ENCODE results near the gene DTYMK. TPM values are rescaled to one million over a fixed set of nuclear protein-coding genes. Genes with fewer than 3 reads are reported as not detected.

The DTYMK gene
- polyA plus RNA-seq, 1 of the 3 experiments (the other 2 are of a cell fraction): 51.1 TPM

GRCh38 chr2:241673797-241674725, 12.6 kb downstream of the DTYMK start:
- Histone ChIP-seq H3K4me1 (ENCODE audit: control insufficient read depth in 1 of 2, insufficient read depth in 2 of 2, low read depth in 1 of 2, low read length in 1 of 2) (no peaks in the 10 kb centered on the region), H4K20me1 (ENCODE audit: insufficient read depth) (no peaks in the 10 kb centered on the region), H3K27ac (ENCODE audit: low read depth in 2 of 2, low read length in 1 of 2) (peak overlapping the region in 1 of 2 experiments; percentile 4; a peak in 1 of 4 replicates), H3F3A (replicated peaks; ENCODE audit: insufficient read depth) (peaks cover 3% of the 10 kb centered on the region), H3K79me2 (ENCODE audit: insufficient read depth) (peaks cover 2% of the 10 kb centered on the region; the same call in 1 of the 2 replicates), H3K4me3 (ENCODE audit: low read depth in 2 of 2, low read length in 1 of 2) (no peak overlapping the region), H3K9me3 (no peaks in the 10 kb centered on the region), H3K4me2 (no peak overlapping the region), H3K36me3 (replicated peaks in 1 of 2; ENCODE audit: control insufficient read depth in 1 of 2, insufficient read depth in 2 of 2, low read length in 1 of 2) (peaks cover under 1 to 61% of the 10 kb centered on the region in 2 experiments), H3K27me3 (ENCODE audit: insufficient read depth) (no peaks in the 10 kb centered on the region), H3K9ac (no peak overlapping the region), H2AFZ (ENCODE audit: low read depth) (no peak overlapping the region), H3K9me2 (no peaks in the 10 kb centered on the region)
- 89% methylated on average over 19 of the region's 21 CpGs for WGBS (ENCODE audit: low lambda C conversion rate)
- TF ChIP-seq FOXJ3 (CRISPR knock-in tag; IDR thresholded peaks at IDR 0.05) (no peak), TEAD4 (IDR thresholded peaks at IDR 0.05; ENCODE audit: borderline replicate concordance, insufficient read depth) (no peak), ZBTB33 (IDR thresholded peaks at IDR 0.05; ENCODE audit: borderline replicate concordance, low read depth) (no peak), REST (IDR thresholded peaks at IDR 0.05; ENCODE audit: low read depth, low read length) (no peak), USF2 (IDR thresholded peaks at IDR 0.05; ENCODE audit: borderline replicate concordance, low read depth, low read length) (no peak), NRF1 (IDR thresholded peaks at IDR 0.05; ENCODE audit: low read depth, low read length) (no peak), YY1 (IDR thresholded peaks at IDR 0.05; ENCODE audit: low read depth) (no peak), MAX (IDR thresholded peaks at IDR 0.05; ENCODE audit: low read depth) (no peak), CTCF (IDR thresholded peaks at IDR 0.05) (no peak), EZH2phosphoT487 (IDR thresholded peaks at IDR 0.05; ENCODE audit: borderline replicate concordance, low read depth) (no peak), POLR2AphosphoS5 (IDR thresholded peaks at IDR 0.05; ENCODE audit: low read depth, low read length) (no peak), CHD2 (IDR thresholded peaks at IDR 0.05; ENCODE audit: low read length, partially characterized antibody) (no peak), MEF2A (IDR thresholded peaks at IDR 0.05; ENCODE audit: borderline replicate concordance, low read depth) (no peak), RAD21 (IDR thresholded peaks at IDR 0.05; ENCODE audit: low read length) (no peak), RFX5 (IDR thresholded peaks at IDR 0.05; ENCODE audit: low read length) (no peak), MXI1 (IDR thresholded peaks at IDR 0.05; ENCODE audit: low read depth, low read length) (no peak)
- ChIA-PET POLR2A (no interaction called here), CTCF (no interaction called here)
- DNase-seq: peak; percentile 64
